Nephron (organoid): ENCODE measurements around the gene MBOAT2.

Experiments
- H3K27ac Mint-ChIP-seq, 3 experiments: 2 replicates each; pipeline ENCODE4 v1.8.0; 2020; ENCODE audit warnings: mixed read lengths in 3 of 3, mild to moderate bottlenecking in 2 of 3, moderate library complexity in 1 of 3
- H3K27me3 Mint-ChIP-seq: 2 replicates; pipeline ENCODE4 v1.8.0; 2021; ENCODE audit warnings: low read depth, mild to moderate bottlenecking, moderate library complexity, mixed read lengths
- H3K36me3 Mint-ChIP-seq: 2 replicates; pipeline ENCODE4 v1.8.0; 2020; ENCODE audit warnings: low read depth, mixed read lengths
- H3K4me1 Mint-ChIP-seq: 2 replicates; pipeline ENCODE4 v1.8.0; 2020; ENCODE audit warnings: mixed read lengths
- H3K4me3 Mint-ChIP-seq, 3 experiments: 2 replicates each; pipeline ENCODE4 v1.8.0; 2020; ENCODE audit warnings: mild to moderate bottlenecking in 3 of 3, mixed read lengths in 3 of 3, moderate library complexity in 2 of 3
- H3K9me3 Mint-ChIP-seq: 2 replicates; pipeline ENCODE4 v1.8.0; 2020; ENCODE audit warnings: mixed read lengths
- CTCF ChIP-seq, 3 experiments: fragments of 200-600 bp; sonication (generic); IDR thresholded peaks; one replicate each; pipeline ENCODE4 v1.5.0; 2021; ENCODE audit warnings: antibody characterized with exemption in 3 of 3; ENCODE audit not compliant: unreplicated experiment in 3 of 3

The MBOAT2 gene

GRCh38 chr2:9037166-9037565 is 33.7 kb upstream of the MBOAT2 start:
- no peaks in the 10 kb centered on the region for H3K27me3 Mint-ChIP-seq
- peaks cover 11% of the 10 kb centered on the region for H3K4me1 Mint-ChIP-seq
- peaks cover 36% of the 10 kb centered on the region for H3K9me3 Mint-ChIP-seq
- no peak overlapping the region for H3K27ac Mint-ChIP-seq
- no peak overlapping the region for H3K4me3 Mint-ChIP-seq
- H3K36me3 Mint-ChIP-seq, result peaks cover 9% of the 10 kb centered on the region
- no peak for TF ChIP-seq CTCF (IDR thresholded peaks at IDR 0.05; ENCODE audit: unreplicated experiment in 3 of 3)

- H3K27ac Mint-ChIP-seq, result no peak overlapping the region
- peaks cover 25% of the 10 kb centered on the region for H3K9me3 Mint-ChIP-seq
- peaks cover 9% of the 10 kb centered on the region for H3K36me3 Mint-ChIP-seq
- TF ChIP-seq CTCF (IDR thresholded peaks at IDR 0.05; ENCODE audit: unreplicated experiment in 3 of 3), result no peak
- H3K4me3 Mint-ChIP-seq, result no peak overlapping the region
- peaks cover 15% of the 10 kb centered on the region for H3K4me1 Mint-ChIP-seq
- peaks cover 6% of the 10 kb centered on the region for H3K27me3 Mint-ChIP-seq
Observed at GRCh38 chr2:9033385-9034168, 30.1 kb upstream of the MBOAT2 start.

GRCh38 chr2:9032536-9033255 is 29.2 kb upstream of the MBOAT2 start:
- peaks cover 15% of the 10 kb centered on the region for H3K4me1 Mint-ChIP-seq
- H3K36me3 Mint-ChIP-seq, result peaks cover 3% of the 10 kb centered on the region
- H3K27ac Mint-ChIP-seq, result no peak overlapping the region
- H3K27me3 Mint-ChIP-seq, result peaks cover 10% of the 10 kb centered on the region
- peaks cover 17% of the 10 kb centered on the region for H3K9me3 Mint-ChIP-seq
- no peak for TF ChIP-seq CTCF (IDR thresholded peaks at IDR 0.05; ENCODE audit: unreplicated experiment in 3 of 3)
- no peak overlapping the region for H3K4me3 Mint-ChIP-seq

GRCh38 chr2:9032121-9032520 is 28.6 kb upstream of the MBOAT2 start:
- TF ChIP-seq CTCF (IDR thresholded peaks at IDR 0.05; ENCODE audit: unreplicated experiment in 3 of 3), result no peak
- Mint-ChIP-seq H3K27me3 (peaks cover 11% of the 10 kb centered on the region), H3K9me3 (peaks cover 11% of the 10 kb centered on the region), H3K27ac (no peak overlapping the region), H3K36me3 (no peaks in the 10 kb centered on the region), H3K4me3 (no peak overlapping the region), H3K4me1 (peaks cover 15% of the 10 kb centered on the region)

- H3K9me3 Mint-ChIP-seq, result peaks cover 6% of the 10 kb centered on the region
- H3K27me3 Mint-ChIP-seq, result peaks cover 13% of the 10 kb centered on the region
- peaks cover 15% of the 10 kb centered on the region for H3K4me1 Mint-ChIP-seq
- H3K36me3 Mint-ChIP-seq, result no peaks in the 10 kb centered on the region
- TF ChIP-seq CTCF (IDR thresholded peaks at IDR 0.05; ENCODE audit: unreplicated experiment in 3 of 3), result no peak
- H3K27ac Mint-ChIP-seq, result no peak overlapping the region
- H3K4me3 Mint-ChIP-seq, result no peak overlapping the region
Observed at GRCh38 chr2:9031246-9031645, 27.8 kb upstream of the MBOAT2 start.
